Smooth muscle cell (in vitro differentiated cells): Measurements from ENCODE around the gene CRACR2B. TPM values are rescaled to one million over a fixed set of nuclear protein-coding genes. Genes with fewer than 3 reads are reported as not detected.

ENCODE experiments used
- DNase-seq: peaks from one replicate; lab custom pipeline; 2025; ENCODE audit not compliant: unreplicated experiment; lab: John Stamatoyannopoulos, UW
- H2AFZ ChIP-seq: fragments of 200-600 bp; sonication (generic); 2 replicates; pipeline ENCODE4 v1.6.0; 2016; ENCODE audit warnings: antibody characterized with exemption, low read depth, mild to moderate bottlenecking
- H3F3A ChIP-seq: fragments of 200-600 bp; sonication (generic); 2 replicates; pipeline ENCODE4 v1.6.0; 2017; ENCODE audit warnings: antibody characterized with exemption, low read depth
- H3K27ac ChIP-seq: fragments of 200-600 bp; sonication (generic); 2 replicates; pipeline ENCODE4 v1.5.1; 2016; ENCODE audit warnings: low read depth, mild to moderate bottlenecking
- H3K27me3 ChIP-seq: fragments of 200-600 bp; sonication (generic); 2 replicates; pipeline ENCODE4 v1.6.1; 2016; ENCODE audit warnings: low read depth, mild to moderate bottlenecking
- H3K36me3 ChIP-seq: fragments of 200-600 bp; sonication (generic); 2 replicates; pipeline ENCODE4 v1.5.1; 2016; ENCODE audit warnings: low read depth
- H3K4me1 ChIP-seq: fragments of 200-600 bp; sonication (generic); 2 replicates; pipeline ENCODE4 v1.5.1; 2016; ENCODE audit warnings: low read depth
- H3K4me2 ChIP-seq: fragments of 200-600 bp; sonication (generic); 2 replicates; pipeline ENCODE4 v1.6.0; 2016; ENCODE audit warnings: mild to moderate bottlenecking
- H3K4me3 ChIP-seq: fragments of 200-600 bp; sonication (generic); 2 replicates; pipeline ENCODE4 v1.5.1; 2016; ENCODE audit warnings: mild to moderate bottlenecking
- H3K79me2 ChIP-seq: fragments of 200-600 bp; sonication (generic); 2 replicates; pipeline ENCODE4 v1.6.0; 2016; ENCODE audit warnings: low read depth, mild to moderate bottlenecking
- H3K9ac ChIP-seq: fragments of 200-600 bp; sonication (generic); 2 replicates; pipeline ENCODE4 v1.6.0; 2016; ENCODE audit warnings: low read depth
- H3K9me3 ChIP-seq: fragments of 200-600 bp; sonication (generic); replicated peaks from 2 replicates; pipeline ENCODE4 v1.5.1; 2016; ENCODE audit warnings: low read depth
- H4K20me1 ChIP-seq: fragments of 200-600 bp; sonication (generic); 2 replicates; pipeline ENCODE4 v1.6.0; 2016; ENCODE audit warnings: low read depth
- CTCF ChIP-seq: fragments of 200-600 bp; sonication (generic); IDR thresholded peaks from 2 replicates; pipeline ENCODE4 v1.5.1; 2017; ENCODE audit warnings: borderline replicate concordance, mild to moderate bottlenecking, antibody characterized with exemption; ENCODE audit not compliant: insufficient read depth, poor library complexity, severe bottlenecking
- WGBS: methylation state at CpG from one replicate; pipeline ENCODE4 v1.1.7; 2016; ENCODE audit warnings: low lambda C conversion rate; 5-methylcytosine and 5-hydroxymethylcytosine counted together
- polyA plus RNA-seq: library from polyadenylated mRNA; unstranded; fragments of >200 nt; fragmentation: Nextera tagmentation; extraction: Ambion mirVana; gene quantifications from 2 replicates; pipeline ENCODE4 v1.2.1, GENCODE V29; 2016
- total RNA-seq: library from RNA; depleted of rRNA; stranded (reverse); fragments of >200 nt; gene quantifications from 2 replicates; pipeline ENCODE4 v1.2.3, GENCODE V29; 2014

The CRACR2B gene
- total and polyA plus RNA-seq, 2 experiments from 2014 or later = 0.10 to 0.36 TPM

- DNase-seq = no peak
- Histone ChIP-seq H3K36me3 (no peaks in the 10 kb centered on the region), H3K4me2 (peak overlapping the region; percentile 4), H2AFZ (no peak overlapping the region), H3K27me3 (no peaks in the 10 kb centered on the region), H3K4me1 (peaks cover 16% of the 10 kb centered on the region), H3K9ac (no peak overlapping the region), H3K9me3 (no peaks in the 10 kb centered on the region), H3K27ac (no peak overlapping the region), H3F3A (no peaks in the 10 kb centered on the region), H3K79me2 (no peaks in the 10 kb centered on the region), H4K20me1 (peaks cover 52% of the 10 kb centered on the region), H3K4me3 (no peak overlapping the region)
- no peak for TF ChIP-seq CTCF
- 68% methylated on average over 22 of the region's 24 CpGs for WGBS
These were observed 35.5 kb downstream of the CRACR2B start for GRCh38 chr11:863023-863909.

- H3K36me3 ChIP-seq = no peaks in the 10 kb centered on the region
- DNase-seq = no peak
- 96% methylated on average over 22 of the region's 31 CpGs for WGBS
- H3K27ac ChIP-seq = no peak overlapping the region
- H4K20me1 ChIP-seq = peaks cover 47% of the 10 kb centered on the region
- no peaks in the 10 kb centered on the region for H3K79me2 ChIP-seq
- peaks cover 16% of the 10 kb centered on the region for H3K4me1 ChIP-seq
- no peaks in the 10 kb centered on the region for H3F3A ChIP-seq
- no peak overlapping the region for H3K4me3 ChIP-seq
- no peak for TF ChIP-seq CTCF
- no peak overlapping the region for H3K4me2 ChIP-seq
- H3K9me3 ChIP-seq = no peaks in the 10 kb centered on the region
- H3K9ac ChIP-seq = no peak overlapping the region
- no peaks in the 10 kb centered on the region for H3K27me3 ChIP-seq
- H2AFZ ChIP-seq = no peak overlapping the region
These were observed 36.5 kb downstream of the CRACR2B start for GRCh38 chr11:863910-864827.

DNA sequence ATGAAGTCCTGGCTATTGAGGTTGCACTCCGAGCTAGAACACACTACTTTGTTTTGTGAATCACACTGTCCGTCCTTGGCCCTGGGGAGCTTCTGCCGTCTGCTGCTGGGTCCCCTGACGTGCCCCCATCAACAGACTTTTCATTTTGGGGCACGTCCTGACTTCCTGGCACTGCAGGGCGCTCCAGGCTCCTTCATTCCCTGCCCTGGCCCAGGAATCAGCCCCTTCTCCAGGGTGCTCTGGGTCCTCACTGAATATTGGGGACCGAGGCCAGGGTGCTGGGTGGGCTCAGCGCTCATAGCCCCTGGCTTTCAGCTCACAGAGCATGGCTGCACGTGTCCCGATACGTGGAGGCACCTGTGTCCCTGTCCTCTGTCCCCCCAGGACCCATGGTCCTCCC, 37.2 kb downstream of the CRACR2B start:
- H3F3A ChIP-seq = no peaks in the 10 kb centered on the region
- no peak overlapping the region for H3K4me2 ChIP-seq
- no peak for DNase-seq
- no peak overlapping the region for H3K9ac ChIP-seq
- H2AFZ ChIP-seq = no peak overlapping the region
- no peaks in the 10 kb centered on the region for H3K27me3 ChIP-seq
- peaks cover 11% of the 10 kb centered on the region for H3K4me1 ChIP-seq
- no peak overlapping the region for H3K4me3 ChIP-seq
- no peaks in the 10 kb centered on the region for H3K36me3 ChIP-seq
- TF ChIP-seq CTCF = no peak
- no peaks in the 10 kb centered on the region for H3K79me2 ChIP-seq
- WGBS = 88% methylated on average over 8 of the region's 11 CpGs
- H3K27ac ChIP-seq = no peak overlapping the region
- H4K20me1 ChIP-seq = peaks cover 42% of the 10 kb centered on the region
- H3K9me3 ChIP-seq = no peaks in the 10 kb centered on the region
